Activated CD8-positive, alpha-beta memory T cell treated with anti-CD3 and anti-CD28 coated beads, Interleukin-2, amount 50 U/mL, for 4 hours (primary cell): Measurements from ENCODE around the gene STK32C.

ENCODE experiments used
- DNase-seq: peaks from one replicate; pipeline ENCODE4 v3.0.0-alpha.2; 2020

The STK32C gene

DNA sequence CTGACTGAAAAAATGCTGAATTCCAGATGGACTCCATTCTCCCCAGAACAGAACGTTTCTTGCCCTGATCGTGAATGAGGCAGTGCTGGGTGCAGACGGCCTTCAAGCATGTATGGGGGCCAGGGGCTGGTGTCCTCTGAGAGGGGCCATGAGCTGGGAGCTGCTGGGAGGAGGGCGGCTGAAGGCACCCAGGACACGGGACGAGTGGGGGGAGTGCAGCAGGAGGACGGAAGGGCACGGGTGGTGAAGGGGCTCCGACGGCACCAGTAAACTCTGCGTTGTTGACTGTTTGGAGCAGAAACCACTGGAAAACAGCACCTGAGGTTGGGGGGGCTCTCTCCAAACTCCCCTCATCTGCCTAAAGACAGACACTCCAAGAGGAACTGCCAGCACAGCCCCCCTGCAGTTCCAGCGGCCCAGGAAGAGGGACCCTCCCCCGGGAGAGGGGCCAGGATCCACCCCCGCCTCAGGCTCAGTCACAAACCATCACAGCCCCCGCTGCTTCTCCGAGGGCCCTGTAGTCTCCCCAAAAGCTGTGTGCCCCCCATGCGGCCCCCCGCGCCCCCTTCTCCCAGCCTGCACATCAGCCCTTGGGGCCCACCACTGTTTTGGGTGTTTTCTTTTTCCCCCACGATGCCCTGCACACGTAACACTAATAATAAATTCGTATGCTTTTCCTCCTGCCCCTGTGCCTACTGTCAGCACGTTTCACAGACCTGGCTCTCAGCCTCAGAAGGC is 65.5 kb downstream of the STK32C start:
- DNase-seq, result no peak

DNA sequence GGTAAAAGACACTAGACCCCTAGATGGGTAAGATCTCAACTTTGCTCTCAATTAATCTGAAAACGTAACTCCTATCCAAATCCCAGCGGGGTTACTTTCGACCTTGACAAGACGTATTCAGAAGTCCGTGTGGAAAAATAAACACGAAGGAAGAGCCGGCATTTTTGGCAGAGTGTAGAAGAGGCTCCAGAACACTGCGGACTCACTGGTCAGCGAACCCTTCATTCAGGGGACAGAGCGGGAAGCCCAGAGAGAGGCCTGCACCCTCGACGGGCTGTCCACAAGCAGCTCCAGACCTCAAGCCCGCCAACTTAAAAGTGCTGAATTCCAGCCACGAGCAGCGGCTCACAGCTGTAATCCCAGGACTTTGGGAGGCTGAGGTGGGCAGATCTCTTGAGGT is 66.3 kb downstream of the STK32C start:
- no peak for DNase-seq

DNA sequence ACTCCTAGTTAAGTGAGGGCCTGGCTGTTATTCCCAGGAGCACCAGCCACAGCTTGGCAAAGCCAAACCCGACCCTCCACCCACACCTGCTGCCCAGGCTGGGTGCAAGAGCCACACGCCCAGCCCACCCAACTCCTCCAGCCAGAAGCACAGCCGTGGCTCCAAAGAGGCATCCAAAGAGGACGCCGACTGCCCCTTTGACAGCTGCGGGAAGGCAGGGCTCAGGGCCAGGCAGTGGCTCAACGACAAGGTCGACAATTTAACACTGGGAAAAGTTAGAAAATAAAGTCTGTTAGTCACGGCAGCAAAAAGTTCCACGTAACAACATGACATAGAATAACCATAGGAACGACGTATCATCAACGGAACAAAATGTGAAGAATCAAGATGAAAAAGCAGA is 66.7 kb downstream of the STK32C start:
- no peak for DNase-seq

DNA sequence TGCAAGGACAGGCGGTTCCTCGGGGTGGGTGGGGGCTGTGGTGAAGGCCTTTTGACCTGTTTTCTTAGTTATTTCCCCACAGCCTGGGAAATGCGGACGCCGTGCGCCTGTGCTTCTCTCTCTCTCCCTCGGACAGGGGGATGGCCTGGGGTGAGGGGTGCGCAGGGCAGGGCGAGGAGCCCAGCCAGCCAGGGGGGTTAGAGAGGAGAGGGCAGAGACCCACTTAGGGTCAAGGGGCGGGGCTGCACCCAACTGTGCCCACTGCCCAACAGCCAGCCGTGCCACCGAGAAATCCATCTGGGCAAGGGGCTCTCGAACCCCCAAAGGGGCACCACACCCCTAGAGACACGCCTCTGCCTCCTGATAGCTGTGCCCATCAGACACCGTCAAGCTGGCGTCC is 67.2 kb downstream of the STK32C start:
- no peak for DNase-seq

DNA sequence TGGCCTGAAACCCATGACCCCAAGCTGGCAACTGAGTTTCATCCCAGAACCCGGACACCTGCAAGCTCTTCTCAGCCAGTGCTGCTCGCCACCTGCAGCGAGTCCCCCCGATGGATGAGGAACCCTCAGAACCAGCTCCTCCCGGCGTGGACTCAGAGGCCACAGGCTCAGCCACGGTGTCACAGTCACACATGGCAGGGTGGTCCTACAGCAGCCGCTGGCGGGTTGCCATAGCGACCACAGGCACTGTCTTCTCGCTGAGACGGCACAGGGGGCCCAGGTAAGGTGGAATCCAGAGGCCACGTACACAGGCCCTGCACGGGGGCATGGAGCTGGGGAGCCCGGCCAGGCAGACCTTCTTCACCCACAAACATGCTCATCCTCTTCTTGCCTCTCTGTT is 67.6 kb downstream of the STK32C start:
- no peak for DNase-seq

DNA sequence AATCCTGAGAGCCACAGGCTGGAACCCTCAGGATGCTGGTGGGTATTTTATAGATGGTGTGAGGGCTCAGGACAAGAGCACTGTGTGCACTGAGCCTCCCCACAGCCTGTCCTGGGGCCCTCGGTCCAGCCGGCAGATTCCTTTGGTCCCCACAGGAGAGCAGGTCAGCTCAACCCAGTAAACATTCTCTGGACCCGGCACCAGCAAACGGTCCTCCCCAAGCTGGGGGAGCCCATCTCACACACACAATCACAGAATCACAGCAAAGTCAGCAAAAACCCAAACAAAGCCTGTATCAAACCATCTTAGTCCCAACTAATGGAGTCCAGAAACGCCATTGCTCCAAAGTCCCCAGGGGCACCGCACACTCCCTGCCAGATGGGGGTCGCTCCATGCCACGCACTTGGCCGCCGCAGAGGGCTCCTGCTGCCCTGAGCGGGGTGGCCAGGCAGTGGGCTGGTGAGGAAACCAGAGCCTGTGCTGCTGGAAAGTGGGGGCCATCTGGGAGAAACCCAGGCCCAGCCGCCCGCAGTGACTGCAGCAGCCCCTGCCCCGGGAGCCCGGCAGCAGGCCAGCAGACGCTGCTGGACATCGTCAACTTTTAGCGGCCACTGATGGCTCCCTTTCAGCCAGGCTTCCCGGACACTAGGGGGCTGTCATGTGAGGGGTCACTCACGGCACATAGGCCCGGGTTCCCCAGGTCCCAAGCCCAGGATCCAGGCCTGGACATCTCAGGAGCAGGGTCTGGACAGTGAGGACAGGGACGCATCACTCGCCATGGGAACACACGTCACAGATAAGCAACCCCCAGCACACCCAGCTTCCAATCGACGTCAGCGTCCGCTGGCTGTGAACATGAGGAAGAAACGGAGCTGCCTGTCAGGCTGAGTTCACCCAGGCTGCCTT is 68.4 kb downstream of the STK32C start:
- DNase-seq, result no peak

DNA sequence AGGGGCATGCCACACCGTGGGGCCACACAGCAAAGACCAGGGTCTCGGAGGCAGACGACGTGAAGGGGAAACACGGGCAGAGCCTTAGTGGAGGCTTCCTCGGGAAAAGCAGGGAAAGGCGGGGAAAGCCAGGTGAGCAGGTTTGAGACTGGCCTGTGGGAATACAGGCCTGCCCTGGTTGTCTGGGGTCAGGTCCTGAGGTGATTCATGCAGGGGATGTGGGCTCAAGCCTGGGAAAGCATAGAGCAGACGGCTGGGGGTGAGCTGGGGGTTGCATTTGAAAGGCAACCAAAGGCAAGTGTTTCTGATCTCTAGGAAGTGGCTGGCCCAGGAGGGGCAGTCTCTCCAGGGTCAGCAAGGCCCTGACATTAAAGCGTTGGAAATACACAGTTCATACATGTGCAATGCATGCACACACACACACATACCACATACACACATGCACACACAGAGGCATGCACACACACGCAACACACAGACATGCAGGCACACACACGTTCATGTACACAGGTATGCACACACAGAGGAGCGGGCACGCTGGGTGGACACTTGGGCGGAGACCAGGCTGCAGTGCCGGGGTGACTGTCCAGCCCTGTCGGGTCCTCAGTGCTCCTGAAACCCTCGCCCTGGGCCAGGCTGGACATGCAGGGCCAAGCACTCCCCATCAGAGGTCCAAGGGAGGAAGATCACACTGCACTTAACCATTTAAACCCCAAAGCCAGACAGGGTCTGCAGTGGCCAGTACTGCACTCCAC is 69.2 kb downstream of the STK32C start:
- no peak for DNase-seq

DNA sequence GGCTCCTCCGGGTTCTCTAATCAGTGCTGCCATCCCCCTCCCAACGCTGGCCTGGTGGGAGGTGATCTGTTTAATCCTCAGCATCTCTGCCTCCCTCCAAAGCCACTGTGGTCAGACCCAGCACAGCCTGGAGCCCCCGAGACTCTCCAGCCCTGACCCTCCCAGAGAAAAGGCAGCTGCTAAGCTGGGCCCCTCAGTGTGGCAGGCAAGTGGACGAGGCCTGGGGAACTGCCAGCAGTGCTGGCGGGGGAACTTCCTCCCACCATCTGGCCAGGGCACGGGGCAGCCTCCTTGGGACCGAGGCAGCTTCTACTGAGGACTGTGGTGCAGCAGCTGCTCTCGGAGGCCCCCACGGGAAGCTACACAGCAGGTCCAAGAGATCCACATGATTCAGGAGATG is 69.9 kb downstream of the STK32C start:
- DNase-seq, result no peak

DNA sequence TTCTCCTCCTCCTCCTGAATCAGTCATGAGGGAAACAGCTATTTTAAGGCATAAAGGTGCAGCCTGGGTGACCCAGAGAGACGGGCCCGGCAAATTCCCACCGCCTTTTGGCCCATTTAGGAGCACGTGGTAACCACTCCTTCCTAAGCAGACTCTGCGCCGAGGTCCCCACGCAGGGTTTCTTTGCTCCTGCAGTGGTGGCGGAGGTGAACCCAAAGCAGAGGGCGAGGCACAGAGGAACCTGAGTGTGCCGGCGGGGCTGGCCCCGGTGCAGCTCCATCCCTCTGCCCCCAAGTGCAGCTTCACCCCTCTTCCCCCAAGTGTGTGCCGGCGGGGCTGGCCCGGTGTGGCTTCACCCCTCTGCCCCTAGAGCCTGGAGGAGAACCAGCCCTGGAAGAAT is 70.4 kb downstream of the STK32C start:
- no peak for DNase-seq

DNA sequence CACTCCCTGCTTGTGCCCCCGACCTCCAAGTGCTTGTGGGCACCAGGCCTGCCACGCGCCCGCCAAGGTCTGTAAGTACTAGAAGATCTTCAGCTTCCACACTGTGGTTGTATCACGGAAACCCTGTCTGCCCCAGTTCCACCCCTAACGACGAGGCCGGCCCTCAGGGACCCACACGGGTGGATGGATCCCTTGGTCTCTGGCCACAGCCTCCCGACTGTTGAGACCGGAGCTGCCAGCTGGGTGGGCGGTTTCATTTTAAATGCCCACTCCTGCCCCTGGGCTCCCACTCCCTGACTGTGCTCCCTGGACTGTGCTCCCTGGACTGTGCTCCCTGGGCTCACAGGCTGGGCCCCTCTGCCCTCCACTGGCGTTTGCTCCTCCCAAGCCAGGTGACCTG is 70.9 kb downstream of the STK32C start:
- DNase-seq, result no peak

DNA sequence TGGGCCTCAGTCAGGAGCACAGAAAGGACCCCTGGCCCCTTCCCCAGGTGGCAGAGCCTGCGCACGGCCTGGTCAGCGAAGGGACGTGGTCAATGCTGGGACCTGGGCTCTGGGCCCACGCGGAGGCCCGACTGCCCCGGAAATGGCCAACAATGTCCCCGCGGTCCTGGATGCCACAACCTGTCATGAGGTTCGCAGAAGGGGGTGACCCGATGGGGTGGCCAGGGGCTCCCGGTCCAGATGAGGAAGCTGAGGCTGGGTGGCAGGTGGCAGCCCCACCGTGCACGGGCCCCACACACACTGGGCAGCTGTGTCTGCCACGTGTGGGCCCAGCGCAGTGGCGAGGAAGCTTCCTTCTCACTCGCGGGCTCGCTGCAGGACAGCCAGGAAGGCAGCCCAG is 71.6 kb downstream of the STK32C start:
- DNase-seq, result no peak

DNA sequence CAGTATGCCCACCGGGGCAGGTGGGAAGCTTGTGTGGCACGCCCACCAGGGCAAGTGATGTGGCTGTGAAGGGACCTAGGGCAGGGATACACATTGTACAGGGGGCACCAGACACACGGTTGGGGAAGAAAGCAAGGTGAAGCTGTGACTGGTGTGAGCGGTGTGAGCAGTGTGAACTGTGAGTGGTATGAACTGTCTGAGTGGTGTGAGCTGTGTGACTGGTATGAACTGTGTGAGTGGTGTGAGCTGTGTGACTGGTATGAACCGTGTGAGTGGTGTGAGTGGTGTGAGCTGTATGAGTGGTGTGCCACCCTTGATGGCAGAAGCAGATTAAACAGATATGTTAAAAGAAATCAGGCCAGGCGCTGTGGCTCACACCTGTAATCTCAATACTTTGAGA is 72.9 kb downstream of the STK32C start:
- no peak for DNase-seq

DNA sequence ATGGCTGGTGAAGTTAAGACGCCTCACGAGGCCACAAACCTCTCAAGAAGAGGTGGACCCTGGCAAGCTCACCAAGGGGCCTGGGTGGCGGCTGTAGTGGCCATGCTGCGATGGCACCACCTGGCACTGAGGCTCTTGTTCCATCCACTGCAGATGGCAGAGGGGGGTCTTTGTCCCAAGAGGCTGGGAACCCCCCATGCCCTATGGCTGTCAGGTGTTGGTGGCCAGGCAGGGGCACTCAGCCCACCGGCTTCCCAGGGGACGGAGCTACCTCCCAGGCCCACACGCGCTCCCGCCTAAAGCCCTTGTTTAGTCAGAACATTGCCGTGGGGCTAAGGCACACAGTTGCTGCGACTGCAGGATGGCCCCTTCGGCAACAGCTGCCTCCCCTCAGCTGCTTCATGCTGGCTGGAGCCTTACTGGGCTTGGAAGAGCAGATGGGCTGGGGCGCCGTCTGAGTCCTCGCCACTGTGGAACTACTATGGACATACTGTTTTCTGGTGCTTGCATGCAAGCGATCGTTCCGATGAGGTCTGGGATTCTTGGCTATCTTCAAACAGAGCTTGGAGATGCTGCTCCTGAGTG is 74.2 kb downstream of the STK32C start:
- DNase-seq, result no peak

DNA sequence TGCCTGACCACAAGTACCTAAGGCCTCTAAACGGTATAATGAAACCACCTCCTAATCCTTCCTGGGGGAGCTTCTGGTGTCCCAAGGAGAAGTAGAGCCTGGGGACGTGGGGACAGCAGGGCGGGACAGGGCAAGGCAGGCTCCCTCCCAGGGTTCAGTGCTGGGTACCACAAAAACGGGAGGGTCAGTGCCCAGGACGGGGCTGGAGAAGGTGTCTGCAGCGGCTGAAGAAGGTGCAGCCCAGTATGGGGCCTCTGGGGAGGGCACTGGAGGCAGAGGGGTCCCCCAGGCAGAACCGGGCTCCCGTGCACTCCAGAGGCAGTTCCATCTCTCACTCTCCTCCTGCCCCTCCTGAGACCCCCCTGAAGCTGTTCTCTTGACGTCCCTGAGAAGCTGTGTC is 74.8 kb downstream of the STK32C start:
- no peak for DNase-seq

DNA sequence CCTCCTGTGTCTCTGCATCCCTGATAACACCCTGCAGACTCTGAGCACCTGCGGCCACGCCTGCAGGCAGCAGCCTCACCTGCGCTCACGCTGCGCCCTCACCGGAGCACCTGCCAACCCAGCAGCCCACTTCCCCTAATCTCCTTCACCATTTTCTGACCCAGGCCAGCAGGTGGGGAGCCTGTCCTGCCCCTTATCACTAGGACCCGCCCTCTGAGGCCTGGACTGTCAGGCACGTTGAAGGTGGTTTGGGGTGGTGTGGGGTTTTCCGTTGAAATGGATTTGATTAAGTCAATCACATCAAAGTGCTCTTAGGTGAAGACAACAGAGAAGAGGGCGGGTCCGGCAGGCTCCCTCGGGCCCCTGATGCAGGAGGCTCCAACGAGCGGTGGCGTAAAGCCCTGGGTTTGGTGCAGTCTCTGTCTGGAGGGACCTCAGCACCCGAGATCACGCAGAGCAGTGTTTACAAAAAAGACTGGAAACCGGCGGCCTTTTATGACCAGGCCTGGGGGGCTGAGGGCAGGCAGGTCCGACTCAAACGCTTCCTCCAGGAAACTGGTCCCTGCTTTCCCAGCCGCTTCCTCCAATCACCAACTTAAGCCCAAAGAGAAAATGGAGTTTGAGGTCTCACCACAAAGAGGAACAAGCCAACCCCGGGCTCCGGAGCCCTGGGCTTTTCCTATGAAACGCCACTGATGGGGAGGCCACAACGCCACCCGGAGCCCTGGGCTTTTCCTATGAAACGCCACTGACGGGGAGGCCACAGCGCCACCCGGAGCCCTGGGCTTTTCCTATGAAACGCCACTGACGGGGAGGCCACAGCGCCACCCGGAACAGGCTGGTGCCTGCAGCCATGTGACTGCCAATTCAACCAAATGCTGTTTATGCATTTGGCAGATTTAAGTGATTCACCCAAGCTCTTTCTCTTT is 75.5 kb downstream of the STK32C start:
- DNase-seq, result no peak

DNA sequence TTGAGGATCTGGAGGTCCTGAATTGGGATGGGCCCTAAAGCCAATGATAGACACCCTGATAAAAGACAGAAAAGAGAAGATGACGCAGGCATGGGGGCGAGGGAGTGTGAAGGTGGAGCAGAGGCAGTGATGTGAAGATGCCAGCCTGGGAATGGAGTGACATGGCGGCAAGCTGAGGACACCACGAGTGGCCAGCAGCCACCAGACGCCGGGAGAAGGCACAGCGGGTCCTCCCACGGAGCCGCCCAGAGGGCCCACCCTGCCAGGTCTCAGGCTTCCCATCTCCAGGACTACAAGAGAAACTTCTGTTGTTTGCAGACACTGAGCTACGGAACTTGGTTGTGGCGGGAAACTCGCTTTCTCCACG is 76.1 kb downstream of the STK32C start:
- no peak for DNase-seq

DNA sequence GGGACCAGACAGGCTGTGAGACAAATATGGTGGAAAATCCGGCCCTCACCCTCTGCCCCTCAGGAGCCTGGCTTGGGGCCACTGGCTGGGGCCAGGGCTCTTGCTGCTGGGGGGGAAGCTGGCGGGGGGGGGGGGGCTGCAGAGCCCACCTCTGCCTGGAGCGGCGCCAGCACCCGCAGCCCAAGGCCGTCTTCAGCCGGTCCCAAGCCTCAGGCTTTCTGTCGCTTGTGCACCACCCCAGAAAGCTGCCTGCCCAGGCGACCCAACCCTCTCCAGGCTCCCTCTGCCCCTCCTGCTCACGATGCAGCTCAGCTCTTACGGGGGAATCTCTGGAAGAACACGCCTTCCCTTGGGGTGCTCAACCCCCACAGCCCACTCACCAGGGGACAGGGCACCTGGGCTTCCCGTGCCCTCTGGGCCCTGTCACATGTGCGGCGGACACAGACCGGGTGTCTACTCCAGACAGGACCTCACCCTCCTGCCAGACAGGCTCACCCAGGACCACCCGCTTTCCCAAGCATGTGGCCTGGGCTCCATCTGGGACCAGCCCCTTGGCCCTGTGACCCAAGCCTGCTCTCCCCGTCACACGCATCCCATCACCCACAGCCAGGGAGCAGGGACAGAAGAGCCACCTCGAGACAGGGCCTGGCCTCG is 77.1 kb downstream of the STK32C start:
- no peak for DNase-seq

DNA sequence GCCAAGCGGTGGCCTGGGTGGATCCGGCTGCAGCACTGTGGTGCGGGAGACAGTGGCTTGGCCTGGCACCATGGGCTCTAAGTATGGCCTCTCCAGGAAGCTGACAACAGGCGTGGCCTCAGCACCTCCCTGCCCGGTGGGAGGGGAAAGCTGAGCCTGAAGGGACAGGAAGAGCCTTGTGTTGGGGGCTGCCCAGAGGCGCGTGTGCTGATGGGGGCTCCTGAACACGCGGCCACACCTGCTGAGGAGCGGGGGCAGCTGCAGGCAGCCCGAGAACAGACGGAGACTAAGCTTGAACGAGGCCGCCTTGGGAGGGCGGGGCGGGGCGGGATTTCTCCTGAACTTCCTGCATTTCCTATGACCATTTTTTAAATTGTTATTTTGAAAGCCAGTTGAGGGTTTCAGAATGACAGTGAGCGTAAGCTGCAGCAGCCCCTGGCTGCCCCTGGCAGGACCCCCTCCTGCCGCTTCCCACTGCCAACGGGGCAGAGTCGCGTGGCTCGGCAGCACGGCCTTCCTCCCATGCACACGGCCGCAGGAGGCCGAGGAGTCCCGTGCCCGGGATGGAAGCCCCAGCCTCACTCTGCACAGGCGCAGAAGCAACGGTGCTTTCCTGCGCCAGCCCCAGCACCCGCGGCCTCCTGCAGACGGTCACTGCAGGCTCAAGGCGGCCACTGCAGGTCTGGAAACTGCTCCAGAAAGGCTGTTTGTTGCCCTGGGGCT is 77.8 kb downstream of the STK32C start:
- no peak for DNase-seq

DNA sequence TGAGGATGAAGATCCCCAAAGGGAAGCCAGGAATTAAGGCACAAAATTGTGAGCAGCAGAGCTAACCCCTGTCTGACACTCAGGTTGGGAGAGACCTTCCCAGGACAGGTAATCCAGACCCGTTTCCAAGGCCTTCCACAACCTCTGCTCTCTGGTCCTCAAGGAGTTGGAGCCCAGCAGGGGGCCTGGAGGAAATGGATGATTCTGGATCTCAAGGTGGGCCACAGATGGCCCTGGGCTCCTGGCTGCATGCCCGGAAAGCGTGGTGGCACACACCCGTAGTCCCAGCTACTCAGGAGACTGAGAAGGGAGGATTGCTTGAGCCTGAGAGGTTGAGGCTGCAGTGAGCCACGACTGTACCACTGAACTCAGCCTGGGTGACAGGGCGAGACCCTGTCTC is 78.7 kb downstream of the STK32C start:
- no peak for DNase-seq

DNA sequence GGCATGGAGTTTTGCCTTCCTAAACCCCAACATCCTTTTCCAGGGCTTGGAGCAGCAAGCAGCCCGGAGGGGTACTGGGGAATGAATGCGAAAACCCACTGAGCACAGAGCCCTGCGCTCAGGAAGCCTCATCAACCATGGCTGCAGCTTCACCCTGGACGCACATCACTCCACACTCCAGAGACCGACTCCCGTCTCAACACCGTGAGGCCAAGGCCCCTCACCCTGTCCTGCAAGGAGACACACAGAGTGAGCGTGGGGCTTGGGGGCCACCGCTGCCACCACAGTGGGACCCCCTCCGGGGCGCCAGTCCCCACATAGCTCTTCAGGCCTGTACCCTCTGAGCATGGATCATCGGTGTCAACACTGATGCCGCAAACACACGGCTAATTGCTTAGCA is 79.1 kb downstream of the STK32C start:
- no peak for DNase-seq

DNA sequence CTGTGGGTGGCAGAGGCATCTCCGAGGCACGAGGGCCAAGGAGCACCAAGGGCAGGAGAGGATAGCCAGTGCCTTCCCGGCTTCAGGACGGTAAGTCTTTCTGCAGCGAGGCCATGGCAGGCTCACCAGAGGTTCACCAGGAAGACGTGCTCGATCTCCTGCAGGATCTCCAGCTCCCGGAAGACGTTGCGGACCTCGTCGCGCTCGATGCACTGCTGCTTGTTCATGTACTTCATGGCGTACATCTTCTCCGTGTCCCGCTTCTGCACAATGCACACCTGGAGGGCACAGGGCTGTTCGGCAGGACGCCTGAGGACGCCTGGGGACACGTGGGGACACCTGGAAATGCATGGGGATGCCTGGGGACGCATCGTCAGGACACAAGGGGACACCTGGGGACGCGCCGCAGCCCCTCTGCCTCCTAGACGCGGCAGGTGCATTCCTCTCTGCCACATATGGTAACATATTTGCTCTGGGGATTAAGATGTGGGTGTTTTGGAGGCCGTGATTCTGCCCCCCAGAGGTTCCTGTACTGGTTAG is 79.8 kb downstream of the STK32C start:
- DNase-seq, result no peak
